CD8-positive, alpha-beta memory T cell (primary cell): Measurements from ENCODE around the gene TNNI2. TPM values are rescaled to one million over a fixed set of nuclear protein-coding genes. Genes with fewer than 3 reads are reported as not detected.

Experiments used
- CTCF ChIA-PET: fragments of 350-600 bp; sonication (Branson Sonifier 250); formaldehyde crosslinking; loops from one replicate; lab custom pipeline; 2021; ENCODE audit warnings: antibody characterized with exemption; lab: Charles Lee
- POLR2A ChIA-PET: fragments of 350-600 bp; sonication (Branson Sonifier 250); formaldehyde crosslinking; loops from one replicate; lab custom pipeline; 2021; ENCODE audit warnings: antibody characterized with exemption; lab: Charles Lee
- DNase-seq, 5 donors: peaks; one replicate each; pipeline versions ENCODE4 v3.0.0 to v3.0.0-alpha.2; 2020 to 2022; ENCODE audit warnings: mixed read lengths in 1 of 5
- H3K27ac ChIP-seq: one replicate; pipeline ENCODE4 v1.7.0; 2013; ENCODE audit warnings: low read depth, mild to moderate bottlenecking, low read length, moderate library complexity
- H3K27me3 ChIP-seq: 2 replicates; pipeline ENCODE4 v1.7.0; 2013; ENCODE audit warnings: low read length, mild to moderate bottlenecking; ENCODE audit not compliant: insufficient read depth, poor library complexity, severe bottlenecking
- H3K36me3 ChIP-seq: 2 replicates; pipeline ENCODE4 v1.7.0; 2013; ENCODE audit warnings: mild to moderate bottlenecking, low read length, moderate library complexity; ENCODE audit not compliant: insufficient read depth
- H3K4me1 ChIP-seq: 2 replicates; pipeline ENCODE4 v1.7.0; 2013; ENCODE audit warnings: mild to moderate bottlenecking, low read length, moderate library complexity; ENCODE audit not compliant: insufficient read depth
- H3K4me3 ChIP-seq: 2 replicates; pipeline ENCODE4 v1.7.0; 2013; ENCODE audit warnings: mild to moderate bottlenecking, low read length
- H3K9me3 ChIP-seq: 2 replicates; pipeline ENCODE4 v1.7.0; 2013; ENCODE audit warnings: mild to moderate bottlenecking, low read length
- H3K27ac Mint-ChIP-seq, 8 donors: one replicate each; pipeline ENCODE4 v1.8.0; 2020 to 2021; ENCODE audit warnings: mixed read lengths in 8 of 8, mild to moderate bottlenecking in 6 of 8, inconsistent platforms in 3 of 8, moderate library complexity in 3 of 8
- H3K27me3 Mint-ChIP-seq, 2 donors: one replicate each; pipeline ENCODE4 v1.8.0; 2020 to 2021; ENCODE audit warnings: mixed read lengths in 2 of 2, mild to moderate bottlenecking in 1 of 2, moderate library complexity in 1 of 2
- H3K36me3 Mint-ChIP-seq, 3 donors: one replicate each; pipeline ENCODE4 v1.8.0; 2020 to 2021; ENCODE audit warnings: mixed read lengths in 3 of 3, inconsistent platforms in 1 of 3, mild to moderate bottlenecking in 1 of 3
- H3K4me1 Mint-ChIP-seq, 3 donors: one replicate each; pipeline ENCODE4 v1.8.0; 2020 to 2021; ENCODE audit warnings: mixed read lengths in 3 of 3, inconsistent platforms in 1 of 3, mild to moderate bottlenecking in 1 of 3
- H3K4me3 Mint-ChIP-seq, 7 donors: one replicate each; pipeline ENCODE4 v1.8.0; 2020 to 2021; ENCODE audit warnings: mixed read lengths in 7 of 7, mild to moderate bottlenecking in 6 of 7, moderate library complexity in 4 of 7, inconsistent platforms in 2 of 7
- H3K9me3 Mint-ChIP-seq, 5 donors: one replicate each; pipeline ENCODE4 v1.8.0; 2020 to 2022; ENCODE audit warnings: mixed read lengths in 5 of 5, mild to moderate bottlenecking in 3 of 5, moderate library complexity in 2 of 5, inconsistent platforms in 1 of 5
- polyA plus RNA-seq: library from polyadenylated mRNA; unstranded; fragments of 300-500 nt; fragmentation: Illumina TruSeq; gene quantifications from one replicate; pipeline ENCODE4 v1.2.3, GENCODE V29; 2021
- total RNA-seq, 2 experiments: library from RNA; stranded (reverse); gene quantifications; one replicate each; pipeline ENCODE4 v1.2.3, GENCODE V29; 2021

The TNNI2 gene
- total and polyA plus RNA-seq, 3 experiments from 2014 or later, result 0.33 TPM; not detected in 2

- no peak for DNase-seq
- Histone ChIP-seq H3K9me3 (no peaks in the 10 kb centered on the region), H3K27ac (no peak overlapping the region), H3K27me3 (no peaks in the 10 kb centered on the region), H3K4me1 (peaks cover 72% of the 10 kb centered on the region), H3K4me3 (no peak overlapping the region), H3K36me3 (no peaks in the 10 kb centered on the region)
- ChIA-PET POLR2A (no interaction called here), CTCF (interaction anchor here (1.2 to 3.4 kb wide), 9 partner anchors 8 to 194 kb away, joined by 3 to 13 read pairs (median 7); partner anchors contain the start of genes SYT8 and TNNI2)
- Mint-ChIP-seq H3K4me3 (peak overlapping the region in 1 of 7 donors; percentile 29), H3K27me3 (peaks cover 0 to 1% of the 10 kb centered on the region in 2 donors), H3K4me1 (peaks cover 61 to 83% (median 70%) of the 10 kb centered on the region in 3 donors), H3K9me3 (no peaks in the 10 kb centered on the region), H3K27ac (peak overlapping the region in 7 of 8 donors; percentile 47 to 93 (median 78)), H3K36me3 (no peaks in the 10 kb centered on the region)
Measured at GRCh38 chr11:1846453-1846932, 7.7 kb downstream of the TNNI2 start.

GRCh38 chr11:1847006-1847735 lies 8.4 kb downstream of the TNNI2 start:
- Mint-ChIP-seq H3K4me3 (no peak overlapping the region), H3K27ac (peak overlapping the region in 5 of 8 donors; percentile 40 to 87 (median 72)), H3K4me1 (peaks cover 66 to 89% (median 73%) of the 10 kb centered on the region in 3 donors), H3K9me3 (no peaks in the 10 kb centered on the region), H3K27me3 (peaks cover 0 to 1% of the 10 kb centered on the region in 2 donors), H3K36me3 (no peaks in the 10 kb centered on the region)
- no peak overlapping the region for H3K4me3 ChIP-seq
- ChIA-PET POLR2A (interaction anchor here (0.6 kb wide), 1 partner anchor 9 kb away, joined by 3 read pairs; the partner anchor contains the start of gene TNNI2), CTCF (interaction anchor here (0.8 to 3.4 kb wide), 11 partner anchors 9 to 305 kb away, joined by 3 to 13 read pairs (median 4); partner anchors contain the start of genes H19, SYT8 and TNNI2)
- H3K9me3 ChIP-seq, result no peaks in the 10 kb centered on the region
- no peaks in the 10 kb centered on the region for H3K27me3 ChIP-seq
- H3K36me3 ChIP-seq, result no peaks in the 10 kb centered on the region
- peaks cover 79% of the 10 kb centered on the region for H3K4me1 ChIP-seq
- no peak overlapping the region for H3K27ac ChIP-seq
- no peak for DNase-seq

GRCh38 chr11:1847926-1848639 lies 9.3 kb downstream of the TNNI2 start:
- H3K4me3 ChIP-seq, result no peak overlapping the region
- H3K27me3 ChIP-seq, result no peaks in the 10 kb centered on the region
- Mint-ChIP-seq H3K27me3 (peaks cover 0 to 1% of the 10 kb centered on the region in 2 donors), H3K27ac (peak overlapping the region in 5 of 8 donors; percentile 40 to 82 (median 60)), H3K9me3 (no peaks in the 10 kb centered on the region), H3K36me3 (peaks cover 0 to 5% (median 0%) of the 10 kb centered on the region in 3 donors), H3K4me3 (peak overlapping the region in 1 of 7 donors; percentile 51), H3K4me1 (peaks cover 75 to 96% (median 82%) of the 10 kb centered on the region in 3 donors)
- no peaks in the 10 kb centered on the region for H3K36me3 ChIP-seq
- no peaks in the 10 kb centered on the region for H3K9me3 ChIP-seq
- H3K27ac ChIP-seq, result no peak overlapping the region
- DNase-seq, result no peak
- H3K4me1 ChIP-seq, result peaks cover 85% of the 10 kb centered on the region
- ChIA-PET POLR2A (no interaction called here), CTCF (interaction anchor here (0.7 to 3.4 kb wide), 13 partner anchors 10 to 304 kb away, joined by 3 to 13 read pairs (median 4); partner anchors contain the start of genes H19, SYT8 and TNNI2)

GRCh38 chr11:1848640-1849430 lies 10.1 kb downstream of the TNNI2 start:
- H3K27ac ChIP-seq, result no peak overlapping the region
- Mint-ChIP-seq H3K4me3 (peak overlapping the region in 2 of 7 donors; percentile 12 to 25), H3K36me3 (peaks cover 0 to 12% (median 0%) of the 10 kb centered on the region in 3 donors), H3K4me1 (peaks cover 69 to 90% (median 75%) of the 10 kb centered on the region in 3 donors), H3K9me3 (no peaks in the 10 kb centered on the region), H3K27me3 (peaks cover 0 to 1% of the 10 kb centered on the region in 2 donors), H3K27ac (peak overlapping the region; percentile 28 to 98 (median 83))
- POLR2A ChIA-PET, result no interaction called here
- no peaks in the 10 kb centered on the region for H3K27me3 ChIP-seq
- no peak overlapping the region for H3K4me3 ChIP-seq
- no peak for DNase-seq
- peaks cover 78% of the 10 kb centered on the region for H3K4me1 ChIP-seq
- H3K9me3 ChIP-seq, result no peaks in the 10 kb centered on the region
- no peaks in the 10 kb centered on the region for H3K36me3 ChIP-seq
- CTCF ChIA-PET, result interaction anchor here (0.7 to 2.8 kb wide), 7 partner anchors 14 to 303 kb away, joined by 3 to 9 read pairs (median 4); partner anchors contain the start of gene SYT8

- CTCF ChIA-PET, result interaction anchor here (0.8 to 7.4 kb wide), 14 partner anchors 10 to 300 kb away, joined by 3 to 93 read pairs (median 5); partner anchors contain the start of gene MRPL23
- peak overlapping the region; percentile 74 for H3K27ac ChIP-seq
- POLR2A ChIA-PET, result interaction anchor here (0.8 to 1.7 kb wide), 8 partner anchors 11 to 66 kb away, joined by 3 to 9 read pairs (median 5); partner anchors contain the start of genes PRR33 and TNNI2
- H3K36me3 Mint-ChIP-seq, result peaks cover 0 to 26% (median 0%) of the 10 kb centered on the region in 3 donors
- peaks cover 53 to 83% (median 61%) of the 10 kb centered on the region in 3 donors for H3K4me1 Mint-ChIP-seq
- H3K4me3 Mint-ChIP-seq, result peak overlapping the region; percentile 64 to 99 (median 91)
- H3K9me3 ChIP-seq, result no peaks in the 10 kb centered on the region
- H3K27me3 ChIP-seq, result no peaks in the 10 kb centered on the region
- H3K4me3 ChIP-seq, result peak overlapping the region; percentile 63
- H3K4me1 ChIP-seq, result peaks cover 74% of the 10 kb centered on the region
- no peaks in the 10 kb centered on the region for H3K36me3 ChIP-seq
- DNase-seq, result no peak
- H3K27ac Mint-ChIP-seq, result peak overlapping the region; percentile 90 to 100 (median 98)
- no peaks in the 10 kb centered on the region for H3K27me3 Mint-ChIP-seq
- no peaks in the 10 kb centered on the region for H3K9me3 Mint-ChIP-seq
Measured at GRCh38 chr11:1851468-1852180, 12.8 kb downstream of the TNNI2 start.

- H3K27ac ChIP-seq, result peak overlapping the region; percentile 74
- Mint-ChIP-seq H3K27me3 (no peaks in the 10 kb centered on the region), H3K27ac (peak overlapping the region; percentile 90 to 100 (median 98)), H3K4me3 (peak overlapping the region; percentile 92 to 99 (median 99)), H3K36me3 (peaks cover 0 to 28% (median 0%) of the 10 kb centered on the region in 3 donors), H3K9me3 (no peaks in the 10 kb centered on the region), H3K4me1 (peaks cover 50 to 78% (median 60%) of the 10 kb centered on the region in 3 donors)
- H3K9me3 ChIP-seq, result no peaks in the 10 kb centered on the region
- H3K4me3 ChIP-seq, result peak overlapping the region; percentile 63
- DNase-seq, result no peak
- peaks cover 76% of the 10 kb centered on the region for H3K4me1 ChIP-seq
- ChIA-PET POLR2A (interaction anchor here (0.6 to 1.7 kb wide), 5 partner anchors 17 to 706 kb away, joined by 4 to 9 read pairs (median 4); no protein-coding TSS in a partner anchor), CTCF (interaction anchor here (1.0 to 7.4 kb wide), 11 partner anchors 11 to 299 kb away, joined by 3 to 93 read pairs (median 5); partner anchors contain the start of gene SYT8)
- no peaks in the 10 kb centered on the region for H3K36me3 ChIP-seq
- no peaks in the 10 kb centered on the region for H3K27me3 ChIP-seq
Measured at GRCh38 chr11:1852271-1852876, 13.6 kb downstream of the TNNI2 start.
